HUES6 (cell line): Measurements from ENCODE around the gene KDELR3.

ENCODE experiments used
- H3K27ac ChIP-seq: 2 replicates; pipeline ENCODE4 v1.7.0; 2013; ENCODE audit warnings: low read depth, mild to moderate bottlenecking, low read length, inconsistent platforms
- H3K27me3 ChIP-seq: 2 replicates; pipeline ENCODE4 v1.6.1; 2013; ENCODE audit warnings: low read length; ENCODE audit not compliant: control insufficient read depth, insufficient read depth
- H3K36me3 ChIP-seq: 2 replicates; pipeline ENCODE4 v1.6.1; 2013; ENCODE audit warnings: low read length; ENCODE audit not compliant: control insufficient read depth, insufficient read depth
- H3K4me1 ChIP-seq: 2 replicates; pipeline ENCODE4 v1.6.1; 2013; ENCODE audit warnings: low read length; ENCODE audit not compliant: control insufficient read depth, insufficient read depth
- H3K4me3 ChIP-seq: 2 replicates; pipeline ENCODE4 v1.5.1; 2013; ENCODE audit warnings: low read depth, low read length
- H3K9ac ChIP-seq: one replicate; pipeline ENCODE4 v1.6.1; 2013; ENCODE audit warnings: mild to moderate bottlenecking, low read length
- H3K9me3 ChIP-seq: 2 replicates; pipeline ENCODE4 v1.6.1; 2013; ENCODE audit warnings: low read depth, low read length; ENCODE audit not compliant: control insufficient read depth, insufficient read depth

KDELR3 gene

GRCh38 chr22:38489142-38489541 lies 21.2 kb downstream of the KDELR3 start:
- no peak overlapping the region for H3K27ac ChIP-seq
- no peaks in the 10 kb centered on the region for H3K27me3 ChIP-seq
- H3K4me1 ChIP-seq = peaks cover 11% of the 10 kb centered on the region; the same call in 1 of the 2 replicates
- no peak overlapping the region for H3K9ac ChIP-seq
- H3K4me3 ChIP-seq = no peak overlapping the region
- H3K36me3 ChIP-seq = peaks cover 97% of the 10 kb centered on the region
- H3K9me3 ChIP-seq = no peaks in the 10 kb centered on the region

GRCh38 chr22:38489561-38490145 lies 21.8 kb downstream of the KDELR3 start:
- no peak overlapping the region for H3K9ac ChIP-seq
- H3K4me1 ChIP-seq = peaks cover 11% of the 10 kb centered on the region; the same call in 1 of the 2 replicates
- peaks cover 97% of the 10 kb centered on the region for H3K36me3 ChIP-seq
- 0 out of 2 replicates have a peak overlapping the region, but pooled peaks have one; percentile 49 for H3K27ac ChIP-seq
- no peaks in the 10 kb centered on the region for H3K9me3 ChIP-seq
- no peak overlapping the region for H3K4me3 ChIP-seq
- H3K27me3 ChIP-seq = no peaks in the 10 kb centered on the region

GRCh38 chr22:38490475-38490874 lies 22.6 kb downstream of the KDELR3 start:
- Histone ChIP-seq H3K9me3 (no peaks in the 10 kb centered on the region), H3K4me1 (peaks cover 11% of the 10 kb centered on the region; the same call in 1 of the 2 replicates), H3K9ac (no peak overlapping the region), H3K36me3 (peaks cover 98% of the 10 kb centered on the region), H3K27me3 (no peaks in the 10 kb centered on the region), H3K27ac (peak overlapping the region; percentile 49; the same call in 1 of the 2 replicates), H3K4me3 (no peak overlapping the region)

GRCh38 chr22:38490915-38491314 lies 23.0 kb downstream of the KDELR3 start:
- Histone ChIP-seq H3K27me3 (no peaks in the 10 kb centered on the region), H3K9ac (no peak overlapping the region), H3K36me3 (peaks cover 100% of the 10 kb centered on the region), H3K4me3 (no peak overlapping the region), H3K27ac (peak overlapping the region; percentile 49; the same call in 1 of the 2 replicates), H3K9me3 (no peaks in the 10 kb centered on the region), H3K4me1 (peaks cover 11% of the 10 kb centered on the region; the same call in 1 of the 2 replicates)

GRCh38 chr22:38491707-38492348 lies 23.9 kb downstream of the KDELR3 start:
- no peak overlapping the region for H3K27ac ChIP-seq
- no peaks in the 10 kb centered on the region for H3K27me3 ChIP-seq

GRCh38 chr22:38494498-38494897 lies 26.6 kb downstream of the KDELR3 start:
- Histone ChIP-seq H3K4me3 (no peak overlapping the region), H3K27ac (no peak overlapping the region), H3K27me3 (no peaks in the 10 kb centered on the region), H3K36me3 (peaks cover 100% of the 10 kb centered on the region), H3K9me3 (no peaks in the 10 kb centered on the region), H3K4me1 (peaks cover 11% of the 10 kb centered on the region; the same call in 1 of the 2 replicates), H3K9ac (no peak overlapping the region)

More at GRCh38 chr22:38491707-38492348, 23.9 kb downstream of the KDELR3 start:
- no peak overlapping the region for H3K9ac ChIP-seq
- no peaks in the 10 kb centered on the region for H3K9me3 ChIP-seq
- no peak overlapping the region for H3K4me3 ChIP-seq
- peaks cover 100% of the 10 kb centered on the region for H3K36me3 ChIP-seq
- peaks cover 11% of the 10 kb centered on the region; the same call in 1 of the 2 replicates for H3K4me1 ChIP-seq

GRCh38 chr22:38494939-38495338 lies 27.0 kb downstream of the KDELR3 start:
- Histone ChIP-seq H3K9ac (no peak overlapping the region), H3K27me3 (no peaks in the 10 kb centered on the region), H3K4me3 (no peak overlapping the region), H3K4me1 (peaks cover 8% of the 10 kb centered on the region; the same call in 1 of the 2 replicates), H3K9me3 (no peaks in the 10 kb centered on the region), H3K27ac (no peak overlapping the region), H3K36me3 (peaks cover 100% of the 10 kb centered on the region)

- peaks cover 2% of the 10 kb centered on the region for H3K4me1 ChIP-seq
- peaks cover 99% of the 10 kb centered on the region for H3K36me3 ChIP-seq
- no peaks in the 10 kb centered on the region for H3K27me3 ChIP-seq
- no peak overlapping the region for H3K27ac ChIP-seq
- H3K9me3 ChIP-seq = no peaks in the 10 kb centered on the region
- no peak overlapping the region for H3K4me3 ChIP-seq
- H3K9ac ChIP-seq = no peak overlapping the region
These were observed 30.0 kb downstream of the KDELR3 start for GRCh38 chr22:38497869-38498268.

GRCh38 chr22:38501797-38502672 lies 34.1 kb downstream of the KDELR3 start:
- Histone ChIP-seq H3K27me3 (no peaks in the 10 kb centered on the region), H3K4me3 (peak overlapping the region; percentile 94; the same call in 1 of the 2 replicates), H3K27ac (0 out of 2 replicates have a peak overlapping the region, but pooled peaks have one; percentile 38), H3K36me3 (peaks cover 82% of the 10 kb centered on the region), H3K9ac (no peak overlapping the region), H3K9me3 (no peaks in the 10 kb centered on the region), H3K4me1 (peaks cover 20% of the 10 kb centered on the region)

GRCh38 chr22:38503021-38503420 lies 35.1 kb downstream of the KDELR3 start:
- Histone ChIP-seq H3K27ac (0 out of 2 replicates have a peak overlapping the region, but pooled peaks have one; percentile 38), H3K9me3 (no peaks in the 10 kb centered on the region), H3K4me3 (peak overlapping the region; percentile 94), H3K9ac (no peak overlapping the region), H3K4me1 (peaks cover 24% of the 10 kb centered on the region), H3K27me3 (no peaks in the 10 kb centered on the region), H3K36me3 (peaks cover 73% of the 10 kb centered on the region)
